GM12872 (cell line): Measurements from ENCODE around the gene IKZF3.

Experiments
- CTCF ChIP-seq: IDR thresholded peaks from 3 replicates; pipeline ENCODE4 v1.5.1; 2011; ENCODE audit warnings: low read depth, mild to moderate bottlenecking, low read length, moderate library complexity; ENCODE audit not compliant: insufficient read depth

IKZF3 gene

GRCh38 chr17:39759204-39759603 is 104.9 kb downstream of the IKZF3 start:
- no peak for TF ChIP-seq CTCF

- TF ChIP-seq CTCF, result no peak
Observed at GRCh38 chr17:39757931-39758873, 105.9 kb downstream of the IKZF3 start.

- TF ChIP-seq CTCF, result no peak
Observed at GRCh38 chr17:39757176-39757662, 106.9 kb downstream of the IKZF3 start.

- 0 out of 3 replicates have a peak, but pooled peaks have one; percentile 28 for TF ChIP-seq CTCF
Observed at GRCh38 chr17:39756380-39757079, 107.6 kb downstream of the IKZF3 start.

GRCh38 chr17:39755554-39756379 is 108.3 kb downstream of the IKZF3 start:
- TF ChIP-seq CTCF, result no peak

- no peak for TF ChIP-seq CTCF
Observed at GRCh38 chr17:39754958-39755553, 109.1 kb downstream of the IKZF3 start.
